ENCODE results near the gene AIFM2.
"Not testable (repeated sequence)": the region's sequence is repeated elsewhere in the genome, so short reads cannot be mapped to it uniquely, and the experiment has no call there.

AIFM2 gene

GRCh38 chr10:70123166-70123565 lies 9.5 kb downstream of the AIFM2 start:
- DNase-seq (ENCODE audit: low read depth), result not testable (repeated sequence)

- no peak for DNase-seq (ENCODE audit: low read depth)
These were observed 9.9 kb downstream of the AIFM2 start for GRCh38 chr10:70122742-70123141.

DNA sequence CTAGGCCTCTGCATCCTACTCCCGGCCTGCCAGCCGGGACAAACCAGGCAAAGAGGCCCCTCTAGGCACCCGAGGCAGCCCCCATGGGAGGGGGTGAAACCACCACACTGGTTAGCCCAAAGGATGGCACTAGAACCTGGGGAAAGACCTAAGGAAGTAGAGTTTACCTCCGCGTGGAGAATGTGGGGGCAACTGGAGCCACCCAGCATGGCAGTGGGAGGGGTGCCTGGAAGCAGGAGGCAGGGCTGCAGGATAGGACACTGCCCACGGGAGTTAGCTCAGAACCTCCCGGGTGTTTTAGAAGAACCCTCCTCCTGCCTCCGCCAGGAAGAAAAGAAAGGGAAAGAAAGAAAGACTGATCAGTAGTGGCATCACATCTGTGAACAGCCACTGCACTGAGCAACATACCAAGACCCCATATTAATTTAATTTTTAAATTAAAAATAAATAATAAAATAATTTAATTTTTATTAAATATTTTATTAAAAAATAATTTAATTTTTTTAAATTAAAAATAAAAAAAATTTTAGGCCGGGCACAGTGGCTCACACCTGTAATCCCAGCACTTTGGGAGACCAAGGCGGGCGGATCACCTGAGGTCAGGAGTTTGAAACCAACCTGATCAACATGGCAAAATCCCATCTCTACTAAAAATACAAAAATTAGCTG lies 11.2 kb downstream of the AIFM2 start:
- DNase-seq (ENCODE audit: low read depth), result no peak

- no peak for DNase-seq (ENCODE audit: low read depth)
These were observed 12.2 kb downstream of the AIFM2 start for GRCh38 chr10:70120417-70120816.

GRCh38 chr10:70119623-70120022 lies 13.0 kb downstream of the AIFM2 start:
- DNase-seq (ENCODE audit: low read depth), result no peak

GRCh38 chr10:70119197-70119596 lies 13.4 kb downstream of the AIFM2 start:
- no peak for DNase-seq (ENCODE audit: low read depth)

DNA sequence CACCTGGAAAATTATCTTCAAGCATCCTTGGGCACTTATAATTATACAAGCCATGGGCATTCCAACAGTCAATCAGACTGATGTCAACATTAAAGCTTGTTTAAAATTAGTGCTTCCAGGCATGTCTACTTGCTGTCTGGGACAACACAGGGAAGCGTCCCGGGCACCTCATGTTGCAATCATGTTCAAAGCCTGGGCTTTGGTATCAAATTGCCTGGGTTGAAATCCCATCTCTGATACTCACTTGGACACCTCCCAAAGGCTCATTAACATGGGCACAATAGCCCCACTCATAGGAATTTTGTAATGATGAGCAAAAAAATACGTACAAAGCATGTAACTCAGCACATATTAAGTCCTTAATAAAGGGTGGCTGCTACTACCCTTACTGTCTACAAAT lies 14.4 kb downstream of the AIFM2 start:
- no peak for DNase-seq (ENCODE audit: low read depth)

- no peak for DNase-seq (ENCODE audit: low read depth)
These were observed 15.0 kb downstream of the AIFM2 start for GRCh38 chr10:70117646-70118045.

GRCh38 chr10:70115948-70116682 lies 16.5 kb downstream of the AIFM2 start:
- no peak for DNase-seq (ENCODE audit: low read depth)

- no peak for DNase-seq (ENCODE audit: low read depth)
These were observed 17.7 kb downstream of the AIFM2 start for GRCh38 chr10:70114902-70115301.

GRCh38 chr10:70112071-70112470 lies 20.6 kb downstream of the AIFM2 start:
- no peak for DNase-seq (ENCODE audit: low read depth)

DNA sequence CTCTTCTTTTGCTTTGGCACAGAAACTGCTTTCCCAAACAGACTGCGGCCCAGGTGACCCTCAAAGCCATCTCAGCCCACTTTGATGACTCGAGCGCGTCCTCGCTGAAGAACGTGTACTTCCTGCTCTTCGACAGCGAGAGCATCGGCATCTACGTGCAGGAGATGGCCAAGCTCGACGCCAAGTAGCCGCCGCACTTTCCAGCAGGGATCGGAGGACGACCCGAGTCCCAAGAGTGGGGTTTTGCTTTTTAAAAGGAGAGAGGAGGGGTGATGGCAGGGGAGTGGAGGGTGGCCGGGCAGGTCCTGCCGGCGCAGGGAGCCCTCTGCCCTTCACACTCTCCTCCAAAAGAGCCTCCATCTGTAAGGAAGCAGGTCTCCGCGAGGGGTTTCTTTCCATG lies 21.1 kb downstream of the AIFM2 start:
- no peak for DNase-seq (ENCODE audit: low read depth)

- DNase-seq (ENCODE audit: low read depth), result no peak
These were observed 23.4 kb downstream of the AIFM2 start for GRCh38 chr10:70109064-70109729.

DNA sequence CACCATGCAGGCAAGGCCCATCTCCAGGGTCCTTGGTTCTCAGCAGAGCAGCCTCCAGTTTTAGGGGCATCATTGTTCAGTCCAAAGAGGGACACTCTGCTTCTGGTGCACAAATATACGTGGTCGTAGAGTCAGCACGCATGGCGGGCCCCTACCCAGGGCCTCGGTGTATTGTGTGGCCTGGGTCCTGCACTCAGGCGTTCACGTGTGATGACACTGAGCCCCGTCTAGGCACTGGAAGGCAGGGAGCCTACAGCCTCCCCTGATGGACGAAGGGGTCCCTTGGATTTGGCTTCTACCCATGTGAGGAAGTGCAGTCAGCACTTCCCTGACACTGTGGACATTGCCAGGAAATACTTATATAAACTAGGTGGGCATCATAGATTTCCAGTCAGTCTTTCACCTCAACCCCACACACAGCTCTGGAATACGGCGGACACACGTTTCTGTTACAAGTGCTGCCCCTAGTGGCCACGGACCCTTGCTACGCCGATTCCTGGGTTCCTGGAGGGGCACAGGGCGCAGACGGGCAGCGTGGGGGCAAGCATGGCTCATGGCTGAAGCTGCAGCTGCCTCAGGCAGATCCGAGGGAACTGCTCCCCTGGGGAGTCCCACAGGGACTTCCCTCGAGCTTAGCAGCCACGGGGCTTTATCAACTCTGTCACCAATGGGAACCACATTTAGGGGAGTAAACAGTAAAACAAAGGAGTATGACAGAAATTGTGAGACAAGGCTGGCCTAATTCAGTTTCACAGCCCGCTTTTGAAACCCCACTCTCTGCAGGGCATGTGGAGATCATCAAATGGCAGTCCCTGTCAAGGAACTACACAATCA lies 25.4 kb downstream of the AIFM2 start:
- DNase-seq (ENCODE audit: low read depth), result no peak

DNA sequence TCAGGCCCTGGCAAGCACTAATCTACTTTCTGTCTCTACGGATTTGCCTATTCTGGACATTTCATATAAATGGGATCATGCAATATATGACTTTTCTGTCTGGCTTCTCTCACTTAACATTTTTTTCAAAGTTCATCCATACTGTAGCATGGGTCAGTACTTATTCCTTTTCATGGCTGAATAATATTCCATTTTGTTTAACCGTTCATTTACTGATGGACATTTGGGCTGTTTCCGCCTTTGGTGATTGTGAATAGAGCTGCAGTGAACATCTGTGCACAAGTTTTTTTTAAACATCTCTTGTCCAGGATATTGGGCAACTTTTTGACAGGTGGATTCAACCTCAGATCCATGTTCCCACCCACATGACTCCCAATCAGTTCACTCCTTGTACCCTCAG lies 31.0 kb downstream of the AIFM2 start:
- no peak for DNase-seq (ENCODE audit: low read depth)

DNA sequence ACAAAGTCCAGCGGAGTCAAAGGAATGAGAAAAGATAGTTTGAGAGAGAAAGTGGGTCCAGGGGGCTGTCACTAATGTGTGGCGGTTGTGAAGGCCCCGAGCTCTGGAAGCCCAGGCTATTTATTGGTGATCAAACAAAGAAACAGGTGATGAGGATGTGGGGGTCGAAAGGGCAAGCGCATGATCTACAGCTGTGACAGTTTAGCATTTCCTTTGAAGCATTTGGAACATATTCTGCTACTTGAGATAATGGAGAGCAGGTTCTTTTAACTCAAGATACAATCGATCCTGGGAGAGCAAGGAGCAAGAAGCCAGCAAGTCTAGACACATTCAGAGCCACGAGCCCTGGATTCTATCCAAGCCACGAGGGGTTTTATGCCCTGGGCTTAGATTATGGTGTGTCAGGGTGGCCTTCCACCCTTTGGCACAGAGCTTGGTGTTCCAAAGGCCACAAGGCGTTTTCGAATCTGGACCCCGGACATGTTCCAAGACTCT lies 31.5 kb downstream of the AIFM2 start:
- DNase-seq (ENCODE audit: low read depth), result not testable (repeated sequence)

DNA sequence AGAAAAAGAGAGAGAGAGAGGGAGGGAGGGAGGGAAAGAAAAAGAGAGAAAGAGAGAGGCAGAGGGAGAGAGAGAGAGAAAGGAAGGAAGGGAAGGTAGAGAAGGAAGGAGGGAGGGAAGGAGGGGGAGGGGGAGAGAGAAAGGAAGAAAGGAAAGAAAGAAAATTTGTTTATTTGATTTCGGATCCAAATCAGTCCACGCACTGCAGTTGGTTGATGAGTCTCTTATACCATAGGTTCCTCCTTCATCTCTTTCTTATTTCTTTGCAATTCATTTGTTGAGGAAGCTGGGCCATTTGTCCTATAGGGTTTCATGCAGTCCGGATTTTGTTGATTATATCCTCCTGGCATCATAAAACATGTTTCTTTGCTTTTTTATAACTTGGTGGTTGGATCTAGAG lies 34.4 kb downstream of the AIFM2 start:
- DNase-seq (ENCODE audit: low read depth), result no peak

DNA sequence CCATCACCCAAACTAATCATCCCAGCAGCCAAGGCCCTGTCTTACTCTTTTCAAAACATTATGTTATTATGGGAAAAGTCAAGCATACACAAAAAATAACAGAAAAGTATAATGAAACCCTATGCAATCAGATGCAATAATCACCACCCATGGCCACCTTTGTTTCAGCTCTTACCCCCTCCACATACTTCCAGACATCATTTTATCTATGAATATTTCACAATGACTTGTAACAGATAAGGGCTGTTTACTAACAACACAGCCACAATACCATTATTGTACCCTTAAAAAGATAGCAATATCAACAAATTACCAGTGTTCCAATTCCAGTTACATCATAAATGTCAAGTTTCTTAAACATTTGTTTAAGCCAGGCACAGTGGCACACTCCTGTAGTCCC lies 35.2 kb downstream of the AIFM2 start:
- no peak for DNase-seq (ENCODE audit: low read depth)

DNA sequence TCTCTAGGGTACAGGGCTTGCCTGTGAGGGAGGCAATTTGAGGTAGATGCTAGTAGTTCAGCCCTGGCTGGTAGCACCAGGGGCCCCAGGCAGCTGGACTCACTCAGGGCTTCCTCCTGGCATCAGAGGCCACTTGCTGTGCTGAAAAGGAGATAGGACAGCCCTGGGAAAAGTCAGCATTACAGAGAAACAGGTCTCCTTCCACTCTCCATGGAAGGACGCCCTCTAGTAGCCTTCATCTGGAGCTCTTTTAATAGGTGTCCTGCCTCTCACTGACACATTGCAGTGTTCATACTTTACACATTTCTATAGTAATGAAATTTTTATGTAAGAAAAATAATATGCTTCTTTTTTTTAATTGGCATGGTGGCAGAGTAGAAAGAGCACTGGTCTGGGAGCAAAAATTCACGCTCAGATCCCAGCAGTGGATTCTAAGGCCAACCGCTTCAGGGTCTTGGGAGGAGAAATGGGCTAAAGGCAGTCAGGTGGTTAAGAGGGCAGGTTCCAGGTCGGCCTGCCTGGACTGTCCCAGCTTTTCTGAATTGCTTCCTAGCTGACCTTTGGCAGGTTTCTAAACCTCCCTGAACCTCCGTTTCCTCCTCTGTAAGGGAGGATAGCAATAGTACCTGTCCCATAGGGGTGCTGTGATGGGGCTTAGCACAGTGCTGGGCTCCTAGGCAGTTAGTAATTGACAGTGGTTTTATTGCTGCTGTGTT lies 35.8 kb downstream of the AIFM2 start:
- no peak for DNase-seq (ENCODE audit: low read depth)

DNA sequence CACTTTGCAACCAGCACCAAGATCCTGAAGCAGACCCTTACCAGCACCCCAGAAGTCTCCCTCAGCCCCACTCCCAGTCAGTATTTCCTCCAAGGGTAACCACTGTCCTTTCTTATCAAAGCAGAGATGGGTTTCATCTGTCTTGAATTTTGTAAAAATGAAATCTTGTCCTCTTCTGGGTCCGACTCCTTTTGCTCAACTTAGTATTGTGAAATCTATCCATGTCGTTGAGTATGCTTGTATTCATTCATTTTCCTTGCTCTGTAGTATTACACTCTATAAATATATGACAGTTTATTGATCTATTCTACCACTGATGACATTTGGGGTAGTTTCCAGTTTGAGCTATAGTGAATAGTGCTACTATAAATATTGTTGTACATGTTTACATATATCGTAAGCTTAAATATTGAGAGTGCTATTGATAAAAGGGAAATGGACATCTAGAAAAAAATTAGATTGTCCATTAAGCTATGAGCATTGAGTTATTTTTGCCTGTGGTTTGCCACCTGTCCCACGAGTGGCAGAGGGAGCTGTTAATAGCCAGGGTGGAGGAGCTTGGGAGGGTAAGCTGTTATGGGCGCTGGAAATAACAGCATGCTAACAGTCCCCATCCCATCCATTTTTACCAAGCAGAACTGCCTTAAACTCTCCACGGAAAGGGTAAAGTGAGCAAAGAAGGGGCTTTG lies 36.5 kb downstream of the AIFM2 start:
- no peak for DNase-seq (ENCODE audit: low read depth)

GRCh38 chr10:70094250-70094649 lies 38.4 kb downstream of the AIFM2 start:
- DNase-seq (ENCODE audit: low read depth), result no peak

Measured in HS-5 (cell line).